ENCODE data around the gene FYB2. TPM values are rescaled to one million over a fixed set of nuclear protein-coding genes. Genes with fewer than 3 reads are reported as not detected.

The FYB2 gene
- polyA plus RNA-seq, 1 donor from 2014 or later: 0.69 TPM

GRCh38 chr1:56703747-56704146 lies 115.5 kb downstream of the FYB2 start:
- H3K4me2 ChIP-seq (ENCODE audit: low read length): no peak overlapping the region

GRCh38 chr1:56696663-56697062 lies 122.5 kb downstream of the FYB2 start:
- Histone ChIP-seq H3K27ac (ENCODE audit: low read length) (no peak overlapping the region), H3K36me3 (ENCODE audit: insufficient read depth, low read length) (no peaks in the 10 kb centered on the region)
- no peak for TF ChIP-seq MXI1 (conservative IDR thresholded peaks at IDR 0.05; ENCODE audit: poor library complexity, severe bottlenecking)
- no peak for TF ChIP-seq CTCF (IDR thresholded peaks at IDR 0.05; ENCODE audit: poor library complexity, severe bottlenecking)
- TF ChIP-seq TAF1 (IDR thresholded peaks at IDR 0.05; ENCODE audit: low read depth): no peak
- no peak for TF ChIP-seq POLR2AphosphoS5 (IDR thresholded peaks at IDR 0.05)
- TF ChIP-seq REST (IDR thresholded peaks at IDR 0.05; ENCODE audit: borderline replicate concordance): no peak
- no peak for TF ChIP-seq SMC3 (conservative IDR thresholded peaks at IDR 0.05; ENCODE audit: poor library complexity)
- no peak for TF ChIP-seq RAD21 (conservative IDR thresholded peaks at IDR 0.05)

More at GRCh38 chr1:56703747-56704146, 115.5 kb downstream of the FYB2 start:
- Histone ChIP-seq H3K36me3 (ENCODE audit: insufficient read depth, low read length) (peaks cover 23% of the 10 kb centered on the region), H3K27ac (ENCODE audit: low read length) (no peak overlapping the region), H3F3A (ENCODE audit: insufficient read depth, low read length, poor library complexity, severe bottlenecking) (no peaks in the 10 kb centered on the region), H3K9me2 (ENCODE audit: insufficient read depth, low read length) (no peaks in the 10 kb centered on the region), H3K9me3 (ENCODE audit: low read length) (peaks cover 13% of the 10 kb centered on the region), H3K4me3 (ENCODE audit: low read length) (no peak overlapping the region), H4K20me1 (ENCODE audit: insufficient read depth) (no peaks in the 10 kb centered on the region), H2AFZ (ENCODE audit: low read depth, low read length) (no peak overlapping the region), H3K27me3 (ENCODE audit: insufficient read depth, low read depth, low read length) (no peaks in the 10 kb centered on the region), H3K9ac (ENCODE audit: low read length) (no peak overlapping the region), H3K79me2 (replicated peaks; ENCODE audit: insufficient read depth, low read length) (no peaks in the 10 kb centered on the region)
- TF ChIP-seq POLR2AphosphoS5 (IDR thresholded peaks at IDR 0.05) (no peak), RAD21 (conservative IDR thresholded peaks at IDR 0.05) (no peak), CTCF (IDR thresholded peaks at IDR 0.05; ENCODE audit: poor library complexity, severe bottlenecking) (no peak), SMC3 (conservative IDR thresholded peaks at IDR 0.05; ENCODE audit: poor library complexity) (no peak), EP300 (conservative IDR thresholded peaks at IDR 0.05; ENCODE audit: poor library complexity, severe bottlenecking) (no peak), MXI1 (conservative IDR thresholded peaks at IDR 0.05; ENCODE audit: poor library complexity, severe bottlenecking) (no peak), EZH2 (IDR thresholded peaks at IDR 0.05; ENCODE audit: borderline replicate concordance, insufficient read depth, low read length, poor library complexity, severe bottlenecking) (no peak), REST (IDR thresholded peaks at IDR 0.05; ENCODE audit: borderline replicate concordance) (no peak), TAF1 (IDR thresholded peaks at IDR 0.05; ENCODE audit: low read depth) (no peak)

More at GRCh38 chr1:56696663-56697062, 122.5 kb downstream of the FYB2 start:
- H3K79me2 ChIP-seq (replicated peaks; ENCODE audit: insufficient read depth, low read length): no peaks in the 10 kb centered on the region
- peaks cover 4% of the 10 kb centered on the region for H3K9me3 ChIP-seq (ENCODE audit: low read length)
- H3K4me3 ChIP-seq (ENCODE audit: low read length): no peak overlapping the region
- no peaks in the 10 kb centered on the region for H3K9me2 ChIP-seq (ENCODE audit: insufficient read depth, low read length)
- no peak overlapping the region for H3K9ac ChIP-seq (ENCODE audit: low read length)
- H4K20me1 ChIP-seq (ENCODE audit: insufficient read depth): no peaks in the 10 kb centered on the region
- no peaks in the 10 kb centered on the region for H3K27me3 ChIP-seq (ENCODE audit: insufficient read depth, low read depth, low read length)
- no peaks in the 10 kb centered on the region for H3F3A ChIP-seq (ENCODE audit: insufficient read depth, low read length, poor library complexity, severe bottlenecking)
- no peak overlapping the region for H2AFZ ChIP-seq (ENCODE audit: low read depth, low read length)
- H3K4me2 ChIP-seq (ENCODE audit: low read length): no peak overlapping the region

All from neural cell (in vitro differentiated cells).